PC-9 (cell line): ENCODE results near the gene RBM24. TPM values are rescaled to one million over a fixed set of nuclear protein-coding genes. Genes with fewer than 3 reads are reported as not detected.

Experiments
- BruUV-seq: library from RNA; stranded (reverse); fragments of 400-500 nt; replicated peaks from 2 replicates; lab custom pipeline; 2021; lab: Mats Ljungman, UMichigan
- CTCF ChIA-PET: fragments of 300-600 bp; sonication (Branson Sonifier 250); formaldehyde crosslinking; loops from one replicate; lab custom pipeline; 2022; ENCODE audit warnings: antibody characterized with exemption; lab: Charles Lee
- POLR2A ChIA-PET: fragments of 300-600 bp; sonication (Branson Sonifier 250); formaldehyde crosslinking; loops from one replicate; lab custom pipeline; 2022; ENCODE audit warnings: antibody characterized with exemption; ENCODE audit not compliant: unreplicated experiment; lab: Charles Lee
- DNase-seq, 2 experiments: peaks; one replicate each; pipeline versions ENCODE4 v3.0.0 to v3.0.0-alpha.2; 2015 to 2022; ENCODE audit warnings: mixed read lengths in 1 of 2
- H2AFZ ChIP-seq: fragments of 200-600 bp; sonication (generic); 2 replicates; pipeline ENCODE4 v1.8.1; 2017; ENCODE audit warnings: antibody characterized with exemption
- H3F3A ChIP-seq: fragments of 200-600 bp; sonication (generic); 2 replicates; pipeline ENCODE4 v1.8.1; 2017; ENCODE audit warnings: antibody characterized with exemption, mild to moderate bottlenecking, low read depth; ENCODE audit not compliant: insufficient read depth
- H3K27ac ChIP-seq: fragments of 200-600 bp; sonication (generic); 2 replicates; pipeline ENCODE4 v1.6.1; 2016; ENCODE audit warnings: mixed run types
- H3K27me3 ChIP-seq: fragments of 200-600 bp; sonication (generic); 2 replicates; pipeline ENCODE4 v1.6.1; 2016; ENCODE audit warnings: low read depth, mixed run types; ENCODE audit not compliant: insufficient read depth
- H3K36me3 ChIP-seq: fragments of 200-600 bp; sonication (generic); 2 replicates; pipeline ENCODE4 v1.6.1; 2016; ENCODE audit warnings: low read depth, mixed run types
- H3K4me1 ChIP-seq: fragments of 200-600 bp; sonication (generic); replicated peaks from 2 replicates; pipeline ENCODE4 v1.6.1; 2016; ENCODE audit warnings: mixed run types; ENCODE audit not compliant: insufficient read depth
- H3K4me2 ChIP-seq: fragments of 200-600 bp; sonication (generic); 2 replicates; pipeline ENCODE4 v1.6.1; 2017; ENCODE audit warnings: mixed run types
- H3K4me3 ChIP-seq: fragments of 200-600 bp; sonication (generic); 2 replicates; pipeline ENCODE4 v1.6.1; 2016; ENCODE audit warnings: mixed run types
- H3K79me2 ChIP-seq: fragments of 200-600 bp; sonication (generic); 2 replicates; pipeline ENCODE4 v1.6.1; 2017; ENCODE audit warnings: low read depth, mixed run types
- H3K9me2 ChIP-seq: fragments of 200-600 bp; sonication (generic); 2 replicates; pipeline ENCODE4 v1.8.1; 2017; ENCODE audit warnings: mild to moderate bottlenecking; ENCODE audit not compliant: insufficient read depth
- H3K9me3 ChIP-seq: fragments of 200-600 bp; sonication (generic); 2 replicates; pipeline ENCODE4 v1.8.1; 2016; ENCODE audit warnings: low read depth; ENCODE audit not compliant: insufficient read depth
- H4K20me1 ChIP-seq: fragments of 200-600 bp; sonication (generic); 2 replicates; pipeline ENCODE4 v1.8.1; 2017; ENCODE audit not compliant: insufficient read depth
- CTCF ChIP-seq: fragments of 200-600 bp; sonication (generic); conservative IDR thresholded peaks from 2 replicates; pipeline ENCODE4 v1.6.1; 2017; ENCODE audit warnings: mixed run types, antibody characterized with exemption, mild to moderate bottlenecking, moderate library complexity
- EZH2 ChIP-seq: fragments of 200-600 bp; sonication (generic); IDR thresholded peaks from 2 replicates; pipeline ENCODE4 v1.8.0; 2017; ENCODE audit warnings: antibody characterized with exemption, low read depth
- intact Hi-C: fragments of 100-400 bp; cut with micrococcal nuclease; formaldehyde crosslinking; loops from one replicate; pipeline ENCODE4 v1.10.0; 2022; ENCODE audit not compliant: unreplicated experiment
- total RNA-seq: library from RNA; stranded (reverse); gene quantifications from 2 replicates; pipeline ENCODE4 v1.2.3, GENCODE V29; 2021

Gene RBM24
- total RNA-seq, 1 experiment from 2014 or later: 0.72 TPM

GRCh38 chr6:17293395-17293794 lies 12.2 kb downstream of the RBM24 start:
- H3K36me3 ChIP-seq: no peaks in the 10 kb centered on the region
- H3K9me3 ChIP-seq: no peaks in the 10 kb centered on the region
- BruUV-seq: no TSS peak
- H3K27me3 ChIP-seq: no peaks in the 10 kb centered on the region
- no peak for DNase-seq
- H3K4me3 ChIP-seq: no peak overlapping the region
- ChIA-PET CTCF (no interaction called here), POLR2A (no interaction called here)
- intact Hi-C loops: no loop called here
- no peaks in the 10 kb centered on the region for H3K79me2 ChIP-seq
- H3K4me1 ChIP-seq: no peaks in the 10 kb centered on the region
- H3K27ac ChIP-seq: no peak overlapping the region
- no peaks in the 10 kb centered on the region for H4K20me1 ChIP-seq
- H3K4me2 ChIP-seq: no peak overlapping the region
- H3F3A ChIP-seq: no peaks in the 10 kb centered on the region
- TF ChIP-seq EZH2 (no peak), CTCF (no peak)
- no peak overlapping the region for H2AFZ ChIP-seq
- H3K9me2 ChIP-seq: no peaks in the 10 kb centered on the region

- Histone ChIP-seq H3K27ac (no peak overlapping the region), H3F3A (no peaks in the 10 kb centered on the region), H3K4me3 (no peak overlapping the region), H3K9me2 (no peaks in the 10 kb centered on the region), H4K20me1 (no peaks in the 10 kb centered on the region), H2AFZ (no peak overlapping the region), H3K79me2 (no peaks in the 10 kb centered on the region), H3K27me3 (no peaks in the 10 kb centered on the region), H3K36me3 (no peaks in the 10 kb centered on the region), H3K9me3 (no peaks in the 10 kb centered on the region), H3K4me1 (no peaks in the 10 kb centered on the region), H3K4me2 (no peak overlapping the region)
- intact Hi-C loops: no loop called here
- TF ChIP-seq CTCF: no peak
- TF ChIP-seq EZH2: no peak
- POLR2A ChIA-PET: interaction anchor here (0.6 kb wide), 1 partner anchor 547 kb away, joined by 21 read pairs; no protein-coding TSS in a partner anchor
- CTCF ChIA-PET: no interaction called here
- DNase-seq: no peak
- no TSS peak for BruUV-seq
Observed at GRCh38 chr6:17297271-17298080, 16.3 kb downstream of the RBM24 start.

DNA sequence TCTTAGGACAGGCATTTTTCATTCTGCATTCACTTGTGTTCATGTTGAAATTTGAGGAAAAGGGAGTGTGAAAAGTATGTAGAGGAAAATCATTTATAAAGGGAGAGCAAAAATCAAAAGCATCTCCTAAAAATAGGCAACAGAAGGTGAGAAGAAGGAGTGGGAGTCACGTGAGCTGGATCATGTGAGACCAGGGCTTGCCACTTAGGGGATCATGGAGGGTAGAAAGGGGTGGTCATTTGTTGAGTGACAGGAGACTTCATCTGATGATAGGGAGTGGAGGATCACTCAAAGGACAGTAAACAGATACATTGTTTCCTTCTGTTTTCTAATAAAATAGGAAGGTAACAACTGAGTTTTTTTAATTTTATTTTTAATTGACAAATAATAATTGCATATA lies 17.1 kb downstream of the RBM24 start:
- Histone ChIP-seq H3K36me3 (no peaks in the 10 kb centered on the region), H3F3A (no peaks in the 10 kb centered on the region), H3K9me3 (no peaks in the 10 kb centered on the region), H2AFZ (no peak overlapping the region), H4K20me1 (no peaks in the 10 kb centered on the region), H3K4me2 (no peak overlapping the region), H3K9me2 (no peaks in the 10 kb centered on the region), H3K27ac (no peak overlapping the region), H3K27me3 (no peaks in the 10 kb centered on the region), H3K79me2 (no peaks in the 10 kb centered on the region), H3K4me3 (no peak overlapping the region), H3K4me1 (no peaks in the 10 kb centered on the region)
- CTCF ChIA-PET: no interaction called here
- intact Hi-C loops: no loop called here
- TF ChIP-seq EZH2: no peak
- no peak for TF ChIP-seq CTCF
- DNase-seq: no peak
- POLR2A ChIA-PET: no interaction called here
- BruUV-seq: no TSS peak
